ENCODE measurements around the gene PLK3.

GRCh38 chr1:44805311-44806024 lies 5.3 kb downstream of the PLK3 start:
- TF ChIP-seq, protein P1, sequence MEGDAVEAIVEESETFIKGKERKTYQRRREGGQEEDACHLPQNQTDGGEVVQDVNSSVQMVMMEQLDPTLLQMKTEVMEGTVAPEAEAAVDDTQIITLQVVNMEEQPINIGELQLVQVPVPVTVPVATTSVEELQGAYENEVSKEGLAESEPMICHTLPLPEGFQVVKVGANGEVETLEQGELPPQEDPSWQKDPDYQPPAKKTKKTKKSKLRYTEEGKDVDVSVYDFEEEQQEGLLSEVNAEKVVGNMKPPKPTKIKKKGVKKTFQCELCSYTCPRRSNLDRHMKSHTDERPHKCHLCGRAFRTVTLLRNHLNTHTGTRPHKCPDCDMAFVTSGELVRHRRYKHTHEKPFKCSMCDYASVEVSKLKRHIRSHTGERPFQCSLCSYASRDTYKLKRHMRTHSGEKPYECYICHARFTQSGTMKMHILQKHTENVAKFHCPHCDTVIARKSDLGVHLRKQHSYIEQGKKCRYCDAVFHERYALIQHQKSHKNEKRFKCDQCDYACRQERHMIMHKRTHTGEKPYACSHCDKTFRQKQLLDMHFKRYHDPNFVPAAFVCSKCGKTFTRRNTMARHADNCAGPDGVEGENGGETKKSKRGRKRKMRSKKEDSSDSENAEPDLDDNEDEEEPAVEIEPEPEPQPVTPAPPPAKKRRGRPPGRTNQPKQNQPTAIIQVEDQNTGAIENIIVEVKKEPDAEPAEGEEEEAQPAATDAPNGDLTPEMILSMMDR (IDR thresholded peaks at IDR 0.05): no peak
- TF ChIP-seq POLR2A (IDR thresholded peaks at IDR 0.05): no peak

All from adrenal gland (tissue), 5 donors.